ENCODE measurements around the gene PREX1.
"Not testable (repeated sequence)": the region's sequence is repeated elsewhere in the genome, so short reads cannot be mapped to it uniquely, and the experiment has no call there.

The PREX1 gene

DNA sequence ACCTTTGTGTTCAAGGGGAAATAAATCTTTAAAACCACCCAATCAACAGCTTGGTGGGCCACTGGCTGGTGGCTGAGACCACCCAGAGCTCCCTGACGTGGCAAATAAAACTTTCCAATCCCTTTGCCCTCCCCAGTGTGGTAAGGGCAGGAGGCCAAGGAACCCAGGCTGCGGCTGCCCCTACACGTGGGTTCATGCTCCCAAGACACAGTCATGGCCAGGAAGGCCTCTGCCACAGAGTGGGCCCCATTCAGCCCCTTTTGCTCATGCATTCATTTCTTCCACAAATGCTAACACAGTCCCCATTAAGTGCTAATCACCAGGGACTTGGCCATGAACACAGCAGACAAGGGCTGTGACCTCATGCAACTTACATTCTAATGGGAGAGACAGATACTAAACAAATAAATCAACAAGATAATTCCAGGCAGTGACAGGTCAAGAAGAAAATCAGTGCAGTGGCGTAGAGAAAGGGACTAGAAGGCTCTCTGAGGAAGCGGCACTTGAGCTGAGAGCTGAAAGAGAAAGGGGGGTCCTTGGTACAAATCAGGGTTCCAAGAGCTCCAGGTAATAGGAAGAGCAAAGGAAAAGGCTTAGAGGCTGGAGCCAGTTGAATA, 13.8 kb downstream of the PREX1 start:
- peaks cover 29% of the 10 kb centered on the region for H3K79me1 ChIP-seq (replicated peaks; ENCODE audit: low read length, poor library complexity, severe bottlenecking)
- no peak overlapping the region for H3K14ac ChIP-seq (ENCODE audit: low read length in 2 of 2)
- H3K23ac ChIP-seq (ENCODE audit: low read length in 2 of 2): no peak overlapping the region
- peaks cover 2% of the 10 kb centered on the region for H3K4me1 ChIP-seq (ENCODE audit: control insufficient read depth, insufficient read depth, low read depth, low read length)
- no peak overlapping the region for H2AK5ac ChIP-seq (ENCODE audit: low read length, severe bottlenecking)
- no peak overlapping the region for H3K9ac ChIP-seq (ENCODE audit: low read length)
- H2BK5ac ChIP-seq (ENCODE audit: low read depth, low read length, poor library complexity, severe bottlenecking): no peak overlapping the region
- 73% methylated on average over 5 of the region's 5 CpGs for WGBS
- no peak overlapping the region for H3K27ac ChIP-seq (ENCODE audit: low read length, poor library complexity, severe bottlenecking)
- H4K8ac ChIP-seq (ENCODE audit: low read length): no peak overlapping the region
- H2AFZ ChIP-seq (ENCODE audit: low read depth, low read length): no peak overlapping the region
- H4K91ac ChIP-seq (ENCODE audit: low read length): no peak overlapping the region
- no peak for DNase-seq
- peaks cover 0 to 34% of the 10 kb centered on the region in 2 experiments for H3K27me3 ChIP-seq (ENCODE audit: control insufficient read depth in 1 of 2, insufficient read depth in 1 of 2, low read length in 2 of 2)
- H3K18ac ChIP-seq (ENCODE audit: low read depth in 1 of 2, low read length in 2 of 2): no peak overlapping the region
- H3K4ac ChIP-seq (ENCODE audit: low read depth in 1 of 2, low read length in 2 of 2): no peak overlapping the region
- peak overlapping the region; percentile 30 for H2BK15ac ChIP-seq (ENCODE audit: low read depth, poor library complexity, severe bottlenecking)
- H2BK12ac ChIP-seq (ENCODE audit: low read length in 2 of 2): no peak overlapping the region
- no peak overlapping the region for H3K4me3 ChIP-seq (ENCODE audit: insufficient read depth in 1 of 2, low read depth in 1 of 2, low read length in 2 of 2)
- H2BK120ac ChIP-seq (ENCODE audit: low read depth, low read length): no peak overlapping the region
- no peaks in the 10 kb centered on the region for H3K9me3 ChIP-seq (ENCODE audit: control insufficient read depth, low read length)
- no peak overlapping the region for H3K4me2 ChIP-seq (ENCODE audit: low read length, poor library complexity, severe bottlenecking)
- H3K36me3 ChIP-seq (ENCODE audit: control insufficient read depth in 1 of 2, insufficient read depth in 2 of 2, low read depth in 1 of 2, low read length in 2 of 2): peaks cover 0 to 2% of the 10 kb centered on the region in 2 experiments

DNA sequence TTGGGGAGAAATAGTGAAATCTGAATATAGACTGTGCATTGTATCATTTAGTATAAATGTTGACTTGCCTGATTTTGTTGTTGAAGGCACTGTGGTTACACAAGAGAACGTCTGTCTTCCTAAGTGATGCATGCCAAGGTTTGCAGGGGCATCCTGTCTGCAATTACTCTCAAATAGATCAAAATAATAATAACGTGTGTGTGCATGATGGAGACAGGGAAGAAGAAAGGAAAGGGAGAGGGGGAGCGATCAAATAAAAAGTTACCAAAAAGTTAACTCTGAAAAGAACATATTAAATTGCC, 14.4 kb downstream of the PREX1 start:
- Histone ChIP-seq H2BK5ac (ENCODE audit: low read depth, low read length, poor library complexity, severe bottlenecking) (no peak overlapping the region), H3K4me2 (ENCODE audit: low read length, poor library complexity, severe bottlenecking) (no peak overlapping the region), H3K23ac (ENCODE audit: low read length in 2 of 2) (no peak overlapping the region), H3K9ac (ENCODE audit: low read length) (no peak overlapping the region), H3K79me1 (replicated peaks; ENCODE audit: low read length, poor library complexity, severe bottlenecking) (peaks cover 29% of the 10 kb centered on the region), H2BK12ac (ENCODE audit: low read length in 2 of 2) (no peak overlapping the region), H3K4me1 (ENCODE audit: control insufficient read depth, insufficient read depth, low read depth, low read length) (peaks cover 2% of the 10 kb centered on the region), H2AFZ (ENCODE audit: low read depth, low read length) (no peak overlapping the region), H2BK120ac (ENCODE audit: low read depth, low read length) (no peak overlapping the region), H3K18ac (ENCODE audit: low read depth in 1 of 2, low read length in 2 of 2) (no peak overlapping the region), H4K91ac (ENCODE audit: low read length) (no peak overlapping the region), H3K27ac (ENCODE audit: low read length, poor library complexity, severe bottlenecking) (no peak overlapping the region), H4K8ac (ENCODE audit: low read length) (no peak overlapping the region), H3K36me3 (ENCODE audit: control insufficient read depth in 1 of 2, insufficient read depth in 2 of 2, low read depth in 1 of 2, low read length in 2 of 2) (peaks cover 0 to under 1% of the 10 kb centered on the region in 2 experiments), H2BK15ac (ENCODE audit: low read depth, poor library complexity, severe bottlenecking) (no peak overlapping the region), H2AK5ac (ENCODE audit: low read length, severe bottlenecking) (no peak overlapping the region), H3K27me3 (ENCODE audit: control insufficient read depth in 1 of 2, insufficient read depth in 1 of 2, low read length in 2 of 2) (peaks cover 0 to 27% of the 10 kb centered on the region in 2 experiments), H3K9me3 (ENCODE audit: control insufficient read depth, low read length) (no peaks in the 10 kb centered on the region), H3K4me3 (ENCODE audit: insufficient read depth in 1 of 2, low read depth in 1 of 2, low read length in 2 of 2) (no peak overlapping the region), H3K4ac (ENCODE audit: low read depth in 1 of 2, low read length in 2 of 2) (no peak overlapping the region), H3K14ac (ENCODE audit: low read length in 2 of 2) (no peak overlapping the region)
- no CpG with 5 or more reads among the region's 3 CpGs for WGBS
- DNase-seq: no peak

DNA sequence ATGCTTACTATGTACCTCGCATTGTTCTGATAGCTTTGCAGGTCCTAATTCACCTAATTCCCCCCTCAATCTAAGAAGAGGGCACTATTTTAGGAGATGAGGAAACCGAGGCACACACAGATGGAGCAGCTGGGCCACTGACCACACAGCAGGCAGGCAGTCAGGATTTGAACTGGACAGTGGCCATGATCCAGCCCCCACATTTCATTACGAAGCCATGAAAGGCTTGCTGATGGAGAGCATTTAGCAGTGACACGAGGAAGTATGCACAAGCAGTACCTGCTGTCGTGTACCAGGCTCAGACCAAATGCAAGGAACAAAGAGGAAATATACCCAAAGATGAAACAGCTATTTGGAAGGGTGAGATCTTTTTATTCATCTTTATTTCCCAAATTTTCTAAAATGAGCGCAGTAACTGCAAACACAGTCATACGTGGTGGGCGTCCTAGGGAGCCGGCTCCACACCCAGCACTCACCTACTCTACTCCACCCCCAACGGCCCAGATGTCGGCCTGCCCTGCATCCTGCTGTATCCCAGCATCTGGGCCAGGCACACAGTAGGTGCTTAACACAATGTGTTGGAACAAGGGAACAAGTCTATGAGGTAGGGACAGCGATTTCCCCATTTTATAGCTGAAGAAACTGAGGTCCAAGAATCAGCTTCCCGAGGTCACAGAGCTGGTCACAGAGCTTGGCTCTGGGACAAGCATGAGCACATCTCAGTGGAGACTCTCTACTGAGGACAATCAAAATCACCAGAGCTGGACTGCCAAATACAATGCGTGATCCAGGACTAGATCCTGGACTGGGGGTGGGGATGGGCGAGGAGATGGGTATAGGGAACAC, 15.0 kb downstream of the PREX1 start:
- Histone ChIP-seq H2BK15ac (ENCODE audit: low read depth, poor library complexity, severe bottlenecking) (no peak overlapping the region), H2AFZ (ENCODE audit: low read depth, low read length) (no peak overlapping the region), H3K14ac (ENCODE audit: low read length in 2 of 2) (no peak overlapping the region), H2BK120ac (ENCODE audit: low read depth, low read length) (no peak overlapping the region), H3K27me3 (ENCODE audit: control insufficient read depth in 1 of 2, insufficient read depth in 1 of 2, low read length in 2 of 2) (peaks cover 0 to 25% of the 10 kb centered on the region in 2 experiments), H3K18ac (ENCODE audit: low read depth in 1 of 2, low read length in 2 of 2) (no peak overlapping the region), H3K27ac (ENCODE audit: low read length, poor library complexity, severe bottlenecking) (no peak overlapping the region), H2AK5ac (ENCODE audit: low read length, severe bottlenecking) (no peak overlapping the region), H3K23ac (ENCODE audit: low read length in 2 of 2) (no peak overlapping the region), H3K4me1 (ENCODE audit: control insufficient read depth, insufficient read depth, low read depth, low read length) (peaks cover 2% of the 10 kb centered on the region), H4K8ac (ENCODE audit: low read length) (no peak overlapping the region), H3K4me3 (ENCODE audit: insufficient read depth in 1 of 2, low read depth in 1 of 2, low read length in 2 of 2) (no peak overlapping the region), H3K4ac (ENCODE audit: low read depth in 1 of 2, low read length in 2 of 2) (no peak overlapping the region), H2BK5ac (ENCODE audit: low read depth, low read length, poor library complexity, severe bottlenecking) (no peak overlapping the region), H4K91ac (ENCODE audit: low read length) (no peak overlapping the region), H2BK12ac (ENCODE audit: low read length in 2 of 2) (no peak overlapping the region), H3K9me3 (ENCODE audit: control insufficient read depth, low read length) (no peaks in the 10 kb centered on the region), H3K79me1 (replicated peaks; ENCODE audit: low read length, poor library complexity, severe bottlenecking) (peaks cover 32% of the 10 kb centered on the region), H3K36me3 (ENCODE audit: control insufficient read depth in 1 of 2, insufficient read depth in 2 of 2, low read depth in 1 of 2, low read length in 2 of 2) (no peaks in the 10 kb centered on the region), H3K4me2 (ENCODE audit: low read length, poor library complexity, severe bottlenecking) (no peak overlapping the region), H3K9ac (ENCODE audit: low read length) (no peak overlapping the region)
- no peak for DNase-seq
- 93% methylated on average over 15 of the region's 15 CpGs for WGBS

DNA sequence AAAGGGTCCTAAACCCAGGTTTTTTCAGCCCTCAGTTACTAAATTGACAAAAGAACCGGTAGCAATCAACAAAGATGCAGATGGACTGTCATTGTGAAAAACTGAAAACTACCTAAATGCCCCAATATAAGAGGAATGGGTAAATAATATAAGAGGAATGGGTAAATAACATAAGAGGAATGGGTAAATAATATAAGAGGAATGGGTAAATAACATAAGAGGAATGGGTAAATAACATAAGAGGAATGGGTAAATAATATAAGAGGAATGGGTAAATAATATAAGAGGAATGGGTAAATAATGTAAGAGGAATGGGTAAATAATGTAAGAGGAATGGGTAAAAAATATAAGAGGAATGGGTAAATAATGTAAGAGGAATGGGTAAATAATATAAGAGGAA, 15.7 kb downstream of the PREX1 start:
- H3K79me1 ChIP-seq (replicated peaks; ENCODE audit: low read length, poor library complexity, severe bottlenecking): peaks cover 32% of the 10 kb centered on the region
- H3K23ac ChIP-seq (ENCODE audit: low read length in 2 of 2): not testable (repeated sequence)
- no CpG with 5 or more reads among the region's 1 CpG for WGBS

More for the DNA sequence above, 15.7 kb downstream of the PREX1 start:
- not testable (repeated sequence) for H3K9me3 ChIP-seq (ENCODE audit: control insufficient read depth, low read length); H3K4ac ChIP-seq (ENCODE audit: low read depth in 1 of 2, low read length in 2 of 2); H3K27ac ChIP-seq (ENCODE audit: low read length, poor library complexity, severe bottlenecking); H2AFZ ChIP-seq (ENCODE audit: low read depth, low read length); H3K9ac ChIP-seq (ENCODE audit: low read length); H2BK120ac ChIP-seq (ENCODE audit: low read depth, low read length); H4K91ac ChIP-seq (ENCODE audit: low read length); H3K18ac ChIP-seq (ENCODE audit: low read depth in 1 of 2, low read length in 2 of 2); H3K14ac ChIP-seq (ENCODE audit: low read length in 2 of 2); H2BK12ac ChIP-seq (ENCODE audit: low read length in 2 of 2); H3K4me3 ChIP-seq (ENCODE audit: insufficient read depth in 1 of 2, low read depth in 1 of 2, low read length in 2 of 2); H2BK5ac ChIP-seq (ENCODE audit: low read depth, low read length, poor library complexity, severe bottlenecking); H4K8ac ChIP-seq (ENCODE audit: low read length); H3K36me3 ChIP-seq (ENCODE audit: control insufficient read depth in 1 of 2, insufficient read depth in 2 of 2, low read depth in 1 of 2, low read length in 2 of 2); H2AK5ac ChIP-seq (ENCODE audit: low read length, severe bottlenecking); H3K4me1 ChIP-seq (ENCODE audit: control insufficient read depth, insufficient read depth, low read depth, low read length); H3K4me2 ChIP-seq (ENCODE audit: low read length, poor library complexity, severe bottlenecking); DNase-seq; H2BK15ac ChIP-seq (ENCODE audit: low read depth, poor library complexity, severe bottlenecking)
- peaks cover 0 to 25% of the 10 kb centered on the region in 2 experiments for H3K27me3 ChIP-seq (ENCODE audit: control insufficient read depth in 1 of 2, insufficient read depth in 1 of 2, low read length in 2 of 2)
